Measurements from ENCODE around the gene HERC4. TPM values are rescaled to one million over a fixed set of nuclear protein-coding genes. Genes with fewer than 3 reads are reported as not detected.
A peak's percentile ranks its signal among the peaks of the same experiment; 100 is the strongest.
"Not testable (repeated sequence)": the region's sequence is repeated elsewhere in the genome, so short reads cannot be mapped to it uniquely, and the experiment has no call there.

The HERC4 gene
- total RNA-seq, 1 donor from 2014 or later: 15.0 TPM

DNA sequence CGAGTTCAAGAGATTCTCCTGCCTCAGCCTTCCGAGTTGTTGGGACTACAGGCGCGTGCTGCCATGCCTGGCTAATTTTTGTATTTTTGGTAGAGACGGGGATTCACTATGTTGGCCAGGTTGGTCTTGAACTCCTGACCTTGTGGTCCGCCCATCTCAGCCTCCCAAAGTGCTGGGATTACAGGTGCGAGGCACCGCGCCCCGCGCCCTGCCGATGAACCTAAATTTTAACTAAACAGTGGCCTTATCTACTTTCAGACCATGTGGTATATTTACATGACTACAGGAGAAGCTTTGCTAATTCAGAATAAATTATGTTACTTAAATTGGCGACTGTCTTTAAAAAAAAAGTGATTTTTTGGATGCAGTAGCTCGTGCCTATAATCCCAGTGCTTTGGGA is 181.4 kb downstream of the HERC4 start:
- DNase-seq (ENCODE audit: low spot score in 2 of 2): no peak
- Histone ChIP-seq H3K4me1 (no peaks in the 10 kb centered on the region), H3K36me3 (peaks cover 55 to 89% of the 10 kb centered on the region in 2 donors), H3K27me3 (no peaks in the 10 kb centered on the region), H3K27ac (no peak overlapping the region), H3K9me3 (no peaks in the 10 kb centered on the region), H3K4me3 (no peak overlapping the region)
- TF ChIP-seq, protein P1, sequence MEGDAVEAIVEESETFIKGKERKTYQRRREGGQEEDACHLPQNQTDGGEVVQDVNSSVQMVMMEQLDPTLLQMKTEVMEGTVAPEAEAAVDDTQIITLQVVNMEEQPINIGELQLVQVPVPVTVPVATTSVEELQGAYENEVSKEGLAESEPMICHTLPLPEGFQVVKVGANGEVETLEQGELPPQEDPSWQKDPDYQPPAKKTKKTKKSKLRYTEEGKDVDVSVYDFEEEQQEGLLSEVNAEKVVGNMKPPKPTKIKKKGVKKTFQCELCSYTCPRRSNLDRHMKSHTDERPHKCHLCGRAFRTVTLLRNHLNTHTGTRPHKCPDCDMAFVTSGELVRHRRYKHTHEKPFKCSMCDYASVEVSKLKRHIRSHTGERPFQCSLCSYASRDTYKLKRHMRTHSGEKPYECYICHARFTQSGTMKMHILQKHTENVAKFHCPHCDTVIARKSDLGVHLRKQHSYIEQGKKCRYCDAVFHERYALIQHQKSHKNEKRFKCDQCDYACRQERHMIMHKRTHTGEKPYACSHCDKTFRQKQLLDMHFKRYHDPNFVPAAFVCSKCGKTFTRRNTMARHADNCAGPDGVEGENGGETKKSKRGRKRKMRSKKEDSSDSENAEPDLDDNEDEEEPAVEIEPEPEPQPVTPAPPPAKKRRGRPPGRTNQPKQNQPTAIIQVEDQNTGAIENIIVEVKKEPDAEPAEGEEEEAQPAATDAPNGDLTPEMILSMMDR (IDR thresholded peaks at IDR 0.05): no peak
- intact Hi-C loops (cut with DNase I): no loop called here

DNA sequence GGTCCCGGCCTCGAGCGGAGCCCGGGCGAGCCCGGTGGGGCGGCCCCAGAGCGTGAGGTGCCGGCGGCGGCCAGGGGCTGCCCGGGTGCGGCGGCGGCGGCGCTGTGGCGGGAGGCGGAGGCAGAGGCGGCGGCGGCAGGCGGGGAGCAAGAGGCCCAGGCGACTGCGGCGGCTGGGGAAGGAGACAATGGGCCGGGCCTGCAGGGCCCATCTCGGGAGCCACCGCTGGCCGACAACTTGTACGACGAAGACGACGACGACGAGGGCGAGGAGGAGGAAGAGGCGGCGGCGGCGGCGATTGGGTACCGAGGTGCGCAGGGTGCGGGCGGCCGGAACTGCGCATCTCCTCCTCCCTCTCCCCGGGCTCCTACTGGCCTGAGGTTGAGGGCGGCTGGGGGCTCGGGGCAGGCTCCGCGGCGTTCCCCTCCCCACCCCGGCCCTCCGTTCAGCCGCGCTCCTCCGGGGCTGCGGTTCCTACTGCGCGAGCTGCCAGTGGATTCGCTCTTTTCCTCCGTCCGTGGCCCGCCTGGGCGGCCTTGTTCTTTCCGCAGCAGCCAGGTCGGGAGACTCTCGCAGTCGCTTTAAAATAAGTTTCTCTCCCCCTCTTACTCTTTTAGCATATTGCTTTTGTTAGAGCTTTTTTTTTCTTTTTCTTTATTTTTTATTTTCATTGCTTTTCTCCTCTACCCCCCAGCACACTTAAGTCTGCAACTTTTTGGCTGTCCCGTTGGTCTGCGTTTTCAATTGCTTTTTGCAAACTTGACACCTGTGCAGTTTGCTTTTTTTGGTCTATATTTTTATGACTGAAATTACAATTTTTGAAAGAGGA is 190.0 kb downstream of the HERC4 start:
- TF ChIP-seq, protein P1 (IDR thresholded peaks at IDR 0.05): no peak
- peak overlapping the region; percentile 82 to 85 for H3K4me3 ChIP-seq
- peak; percentile 19 to 86 for DNase-seq (ENCODE audit: low spot score in 2 of 2)
- H3K36me3 ChIP-seq: peaks cover 20 to 29% of the 10 kb centered on the region in 2 donors
- H3K4me1 ChIP-seq: peaks cover 0 to 14% of the 10 kb centered on the region in 2 donors
- no peaks in the 10 kb centered on the region for H3K9me3 ChIP-seq
- H3K27ac ChIP-seq: peak overlapping the region; percentile 91 to 94
- intact Hi-C loops (cut with DNase I): loop anchor here (1.0 to 10.0 kb wide), 7 partner anchors 36 to 640 kb away; partner anchors contain the start of genes HERC4, HNRNPH3, PBLD and RUFY2
- H3K27me3 ChIP-seq: no peaks in the 10 kb centered on the region

- H3K9me3 ChIP-seq: no peaks in the 10 kb centered on the region
- intact Hi-C loops (cut with DNase I): loop anchor here (1.0 to 10.0 kb wide), 7 partner anchors 35 to 640 kb away; partner anchors contain the start of genes HERC4, HNRNPH3, PBLD and RUFY2
Observed at GRCh38 chr10:67884313-67884841, 190.7 kb downstream of the HERC4 start, which contains the start of gene SIRT1. Gene SIRT1 (plus strand): TSS chr10:67884656. CDS start chr10:67884722, 66 bp downstream.

GRCh38 chr10:67883710-67884312 is 191.3 kb downstream of the HERC4 start:
- TF ChIP-seq, protein P1 (IDR thresholded peaks at IDR 0.05): no peak
- Histone ChIP-seq H3K36me3 (peaks cover 10 to 17% of the 10 kb centered on the region in 2 donors), H3K27ac (peak overlapping the region; percentile 91 to 94), H3K9me3 (no peaks in the 10 kb centered on the region), H3K4me1 (peaks cover 0 to 14% of the 10 kb centered on the region in 2 donors), H3K4me3 (peak overlapping the region; percentile 82 to 85), H3K27me3 (no peaks in the 10 kb centered on the region)
- DNase-seq (ENCODE audit: low spot score in 2 of 2): no peak
- intact Hi-C loops (cut with DNase I): loop anchor here (1.0 to 10.0 kb wide), 7 partner anchors 35 to 641 kb away; partner anchors contain the start of genes HERC4, HNRNPH3, PBLD and RUFY2

More at GRCh38 chr10:67884313-67884841, 190.7 kb downstream of the HERC4 start, which contains the start of gene SIRT1:
- Histone ChIP-seq H3K27ac (peak within 1 kb of the TSS; percentile 91 to 94), H3K27me3 (no peaks in the 10 kb centered on the region), H3K4me1 (peaks cover 0 to 14% of the 10 kb centered on the region in 2 donors), H3K4me3 (peak within 1 kb of the TSS; percentile 82 to 85), H3K36me3 (peaks cover 14 to 22% of the 10 kb centered on the region in 2 donors)
- peak; percentile 85 to 98 for DNase-seq (ENCODE audit: low spot score in 2 of 2)
- TF ChIP-seq, protein P1 (IDR thresholded peaks at IDR 0.05): peak in 1 of 3 experiments; percentile 25

- Histone ChIP-seq H3K36me3 (no peaks in the 10 kb centered on the region), H3K9me3 (no peaks in the 10 kb centered on the region), H3K4me3 (no peak overlapping the region), H3K27ac (no peak overlapping the region), H3K27me3 (no peaks in the 10 kb centered on the region), H3K4me1 (no peaks in the 10 kb centered on the region)
- DNase-seq (ENCODE audit: low spot score in 2 of 2): no peak
- intact Hi-C loops (cut with DNase I): no loop called here
- TF ChIP-seq, protein P1 (IDR thresholded peaks at IDR 0.05): no peak
Observed at GRCh38 chr10:67878133-67878532, 196.9 kb downstream of the HERC4 start.

GRCh38 chr10:67877421-67877820 is 197.7 kb downstream of the HERC4 start:
- H3K4me1 ChIP-seq: not testable (repeated sequence)

More at GRCh38 chr10:67877421-67877820, 197.7 kb downstream of the HERC4 start:
- H3K27ac ChIP-seq; DNase-seq (ENCODE audit: low spot score in 2 of 2); H3K27me3 ChIP-seq; H3K4me3 ChIP-seq; intact Hi-C loops (cut with DNase I); H3K36me3 ChIP-seq; H3K9me3 ChIP-seq: not testable (repeated sequence)
